ENCODE data around the gene ACOX3.
"Not testable (repeated sequence)": the region's sequence is repeated elsewhere in the genome, so short reads cannot be mapped to it uniquely, and the experiment has no call there.

The ACOX3 gene

GRCh38 chr4:8406887-8407286 lies 33.6 kb downstream of the ACOX3 start:
- not testable (repeated sequence) for DNase-seq (ENCODE audit: low read depth in 2 of 2)

DNA sequence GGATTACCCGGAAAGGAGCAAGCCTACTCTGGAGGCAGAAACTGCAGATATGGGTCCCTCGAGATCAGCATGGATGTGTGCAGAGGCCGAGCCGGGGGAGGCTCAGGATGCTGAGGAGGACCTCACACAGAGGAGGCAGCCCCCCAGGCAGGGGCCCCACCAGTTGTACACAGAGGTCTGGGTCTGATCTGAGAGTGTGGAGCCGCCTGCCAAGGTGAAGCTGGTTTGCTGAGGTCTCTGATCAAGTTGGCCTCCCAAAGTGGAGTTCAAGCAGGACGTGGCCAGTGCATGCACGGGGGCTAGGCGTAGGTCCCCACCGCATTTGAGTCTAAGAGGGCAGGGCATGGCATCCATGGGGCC lies 35.0 kb downstream of the ACOX3 start:
- DNase-seq (ENCODE audit: low read depth in 2 of 2) = no peak

- DNase-seq (ENCODE audit: low read depth in 2 of 2) = no peak
Observed at GRCh38 chr4:8404791-8405515, 35.6 kb downstream of the ACOX3 start.

- no peak for DNase-seq (ENCODE audit: low read depth in 2 of 2)
Observed at GRCh38 chr4:8403976-8404375, 36.5 kb downstream of the ACOX3 start.

GRCh38 chr4:8403173-8403753 lies 37.3 kb downstream of the ACOX3 start:
- no peak for DNase-seq (ENCODE audit: low read depth in 2 of 2)

DNA sequence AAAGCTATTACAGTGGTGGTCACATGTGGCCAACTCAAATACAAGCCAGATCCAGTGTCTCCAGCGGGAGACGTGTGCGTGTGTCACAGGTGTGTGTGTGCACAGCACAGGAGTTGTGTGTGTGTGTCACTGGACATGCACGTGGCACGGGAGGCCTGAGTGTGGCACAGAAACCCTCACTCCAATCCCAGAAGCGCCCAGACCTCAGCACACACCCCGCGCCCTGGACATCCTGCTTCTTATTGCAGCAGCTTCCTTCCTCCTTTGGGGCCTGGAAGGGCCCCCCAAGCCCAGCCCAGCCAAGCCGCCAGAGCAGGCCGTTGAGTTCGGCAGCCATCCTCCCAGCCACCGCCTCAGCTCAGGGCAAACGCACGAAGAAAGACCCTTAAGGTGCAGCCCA lies 37.9 kb downstream of the ACOX3 start:
- no peak for DNase-seq (ENCODE audit: low read depth in 2 of 2)

DNA sequence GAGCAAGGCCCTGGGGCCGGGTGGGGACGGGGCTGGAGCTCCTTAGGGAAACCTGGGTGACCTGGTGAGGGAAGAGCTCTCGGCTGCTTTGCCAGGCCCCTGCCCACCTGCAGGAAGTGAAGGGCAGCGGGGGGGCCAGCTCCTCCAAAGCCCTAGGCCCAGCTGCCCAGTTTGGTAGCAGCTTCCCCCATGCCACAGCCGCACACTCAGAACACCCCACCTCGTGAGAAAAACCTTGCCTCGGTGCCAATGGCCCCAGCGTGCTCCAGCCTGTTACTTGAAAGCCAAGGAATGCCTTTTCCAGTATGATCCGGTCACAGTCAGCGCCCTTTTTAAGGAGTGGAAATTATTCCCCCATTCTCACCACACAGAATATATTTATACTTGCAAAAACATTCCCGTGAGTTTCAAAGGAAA lies 38.3 kb downstream of the ACOX3 start:
- no peak for DNase-seq (ENCODE audit: low read depth in 2 of 2)

DNA sequence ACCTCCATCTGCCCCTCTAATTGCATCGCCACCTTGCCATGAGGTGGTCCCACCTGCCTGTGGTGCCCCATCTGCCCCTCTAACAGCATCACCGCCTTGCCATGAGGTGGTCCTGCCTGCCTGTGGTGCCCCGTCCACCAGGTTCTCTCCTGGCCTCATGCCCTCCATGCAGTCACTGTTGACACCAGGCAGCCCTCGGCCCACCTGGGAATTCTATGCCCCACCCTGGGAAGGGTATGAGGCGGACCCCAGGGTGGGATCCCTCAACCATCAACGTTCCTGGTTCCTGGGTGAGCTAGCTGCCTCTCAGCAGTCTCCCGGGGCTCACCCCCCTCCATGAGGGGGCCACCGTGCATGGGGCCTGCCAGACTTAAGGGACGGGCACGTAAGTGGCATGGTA lies 38.9 kb downstream of the ACOX3 start:
- no peak for DNase-seq (ENCODE audit: low read depth in 2 of 2)

DNA sequence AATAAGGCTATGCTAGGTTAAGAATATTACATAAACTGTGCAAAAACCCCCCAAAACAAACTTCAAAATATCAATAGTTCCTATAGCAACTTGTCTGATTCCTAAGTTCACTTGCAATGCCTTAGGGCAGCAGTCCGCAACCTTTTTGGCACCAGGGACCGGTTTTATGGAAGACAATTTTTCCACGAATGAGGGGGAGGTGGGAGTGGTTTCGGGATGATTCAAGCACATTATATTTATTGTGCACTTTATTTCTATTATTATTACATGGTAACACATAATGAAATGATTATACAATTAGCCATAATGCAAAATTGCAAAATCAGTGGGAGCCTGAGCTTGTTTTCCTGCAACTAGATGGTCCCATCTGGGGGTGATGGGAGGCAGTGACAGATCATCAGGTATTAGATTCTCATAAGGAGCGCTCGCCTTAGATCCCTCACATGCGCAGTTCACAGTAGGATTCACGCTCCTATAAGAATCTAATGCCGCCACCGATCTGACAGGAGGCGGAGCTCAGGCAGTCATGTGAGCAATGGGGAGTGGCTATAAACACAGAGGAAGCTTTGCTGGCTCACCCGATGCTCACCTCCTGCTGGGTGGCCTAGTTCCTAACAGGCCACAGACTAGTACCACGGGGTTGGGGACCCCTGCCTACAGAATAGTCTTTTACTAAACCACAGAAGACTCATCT lies 39.7 kb downstream of the ACOX3 start:
- no peak for DNase-seq (ENCODE audit: low read depth in 2 of 2)

DNA sequence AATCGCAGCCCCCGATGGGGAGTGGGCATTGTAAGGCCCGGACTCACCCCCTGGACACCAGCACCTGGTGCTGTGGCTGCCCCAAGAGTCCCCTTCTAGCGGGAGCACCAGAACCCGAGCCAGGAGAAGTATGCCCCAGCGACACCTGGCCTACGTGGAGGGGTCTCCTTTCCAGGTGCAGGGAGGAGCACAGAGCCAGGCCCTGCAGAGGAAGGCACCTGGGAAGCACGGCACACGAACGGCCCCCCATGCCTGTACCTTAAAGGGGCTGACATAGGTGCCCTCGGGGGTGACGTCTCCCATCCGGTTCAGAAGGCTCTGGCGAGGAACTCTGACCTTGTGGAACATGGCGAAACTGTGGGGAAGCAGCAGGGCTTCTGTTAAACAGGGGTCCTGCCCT lies 41.2 kb downstream of the ACOX3 start:
- no peak for DNase-seq (ENCODE audit: low read depth in 2 of 2)

GRCh38 chr4:8398347-8398746 lies 42.2 kb downstream of the ACOX3 start:
- no peak for DNase-seq (ENCODE audit: low read depth in 2 of 2)

DNA sequence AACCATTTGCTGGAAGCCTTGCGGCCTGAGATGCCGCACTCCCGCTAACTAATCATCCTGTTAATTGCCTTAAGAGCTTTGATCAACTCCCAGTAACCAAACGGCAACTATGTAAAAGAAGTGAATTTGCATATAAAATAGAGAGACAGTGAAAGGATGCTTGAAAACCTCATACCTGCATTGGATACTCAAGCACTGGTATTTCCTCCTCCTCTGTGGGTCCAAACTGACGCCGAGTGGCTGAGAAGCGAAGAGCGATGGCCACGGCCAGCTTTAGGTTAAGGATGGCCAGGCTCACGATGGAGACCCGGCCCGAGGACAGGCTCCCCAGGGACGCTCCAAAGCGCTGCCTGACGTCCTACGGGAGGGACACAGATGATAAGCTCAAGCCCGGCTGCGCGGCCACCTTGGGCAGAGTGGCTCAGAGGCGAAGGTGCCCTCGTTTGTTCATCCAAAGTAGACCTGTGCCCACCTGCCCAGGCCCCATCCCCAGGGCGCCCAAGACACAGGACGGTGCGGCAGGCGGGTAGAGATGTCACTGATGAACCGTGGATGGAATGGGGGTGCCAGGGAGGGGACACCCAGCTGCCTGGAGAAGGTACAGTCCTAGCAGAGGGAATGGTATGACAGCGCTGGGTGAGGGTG lies 43.6 kb downstream of the ACOX3 start:
- no peak for DNase-seq (ENCODE audit: low read depth in 2 of 2)

- DNase-seq (ENCODE audit: low read depth in 2 of 2) = no peak
Observed at GRCh38 chr4:8395504-8396296, 44.8 kb downstream of the ACOX3 start.

DNA sequence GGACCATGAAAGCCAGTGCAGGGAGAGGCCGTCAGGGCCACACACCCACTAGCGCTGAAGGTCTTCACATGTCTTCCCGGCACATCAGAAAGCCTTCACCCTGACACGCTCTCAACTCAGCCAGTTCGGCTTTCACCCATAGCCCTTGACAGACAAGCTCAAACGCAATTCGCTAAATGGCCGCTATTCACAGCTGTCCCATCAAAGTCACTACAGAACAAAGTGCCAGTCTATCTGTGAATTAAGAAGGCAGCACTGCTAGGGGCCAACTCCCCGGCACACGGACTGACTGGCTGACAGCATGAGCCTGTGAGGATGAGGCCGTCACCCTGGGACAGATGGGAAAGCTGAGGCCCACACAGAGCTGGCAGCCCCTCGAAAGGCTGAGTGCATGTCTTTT lies 45.7 kb downstream of the ACOX3 start:
- DNase-seq (ENCODE audit: low read depth in 2 of 2) = no peak

DNA sequence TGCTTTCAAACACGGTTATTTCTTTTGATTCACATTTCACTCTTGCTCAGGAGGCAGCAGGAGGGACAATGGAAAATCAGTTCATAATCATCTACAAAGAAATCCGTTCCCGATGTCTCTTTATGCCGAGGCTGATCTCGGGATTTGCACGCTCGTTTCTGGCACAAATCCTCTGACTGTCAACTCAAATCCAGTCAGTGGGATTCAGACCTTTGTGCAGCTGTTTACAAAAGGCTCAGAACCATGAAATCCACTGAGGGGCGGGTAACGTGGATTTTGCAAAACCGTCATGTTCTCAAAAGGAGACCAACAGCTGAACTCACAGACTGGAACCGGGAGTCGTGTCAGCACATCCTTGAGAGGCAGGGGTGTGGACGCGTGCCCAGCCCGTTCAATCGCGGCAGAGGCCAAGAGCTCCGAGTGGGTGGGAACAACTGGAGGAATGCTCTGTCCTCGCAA lies 46.4 kb downstream of the ACOX3 start:
- no peak for DNase-seq (ENCODE audit: low read depth in 2 of 2)

GRCh38 chr4:8393593-8394038 lies 46.9 kb downstream of the ACOX3 start:
- no peak for DNase-seq (ENCODE audit: low read depth in 2 of 2)

DNA sequence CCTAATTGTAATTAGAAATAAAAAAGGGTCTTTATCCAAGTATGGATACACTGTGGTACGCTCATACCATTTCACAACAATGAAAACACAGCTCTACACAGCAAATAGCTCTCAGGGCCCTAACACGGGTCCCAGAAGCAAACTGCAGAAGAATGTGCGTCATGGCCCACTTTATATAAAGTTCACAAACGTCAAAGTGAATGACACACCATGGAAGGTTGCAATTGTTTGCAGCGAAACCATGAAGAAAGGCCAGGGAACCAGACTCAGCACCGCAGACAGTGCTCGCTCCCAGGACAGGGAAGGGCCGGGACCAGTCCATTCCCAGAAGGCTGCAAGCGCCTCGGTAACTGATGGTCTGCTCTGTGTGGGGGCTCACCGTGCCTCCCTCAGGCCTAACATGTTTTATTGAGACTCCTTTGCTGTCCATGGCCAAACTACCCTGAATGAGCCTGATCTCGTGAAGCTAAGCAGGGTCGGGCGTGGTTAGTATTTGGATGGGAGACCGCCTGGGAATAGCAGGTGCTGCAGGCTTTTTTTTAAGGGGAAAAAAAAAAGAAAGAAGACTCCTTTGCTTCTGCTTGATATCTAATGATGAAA lies 47.8 kb downstream of the ACOX3 start:
- no peak for DNase-seq (ENCODE audit: low read depth in 2 of 2)

DNA sequence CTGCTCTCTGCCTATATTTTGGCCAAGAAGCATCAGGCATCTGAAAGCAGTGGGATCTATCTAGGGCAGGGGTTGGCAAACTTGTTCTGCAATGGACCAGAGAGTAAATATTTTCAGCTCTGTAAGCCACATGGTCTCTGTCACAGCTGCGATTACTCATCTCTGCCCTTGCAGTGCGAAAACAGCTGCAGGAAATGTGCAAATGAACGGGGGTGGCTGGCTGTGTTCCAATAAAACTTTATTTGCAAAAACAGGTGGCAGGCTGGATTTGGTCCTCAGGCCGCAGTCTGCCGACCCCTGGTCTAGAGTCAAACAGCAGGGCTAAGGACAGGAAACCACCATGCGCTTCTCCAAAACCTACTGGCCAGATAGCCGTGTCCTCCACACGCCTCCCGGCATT lies 48.6 kb downstream of the ACOX3 start:
- DNase-seq (ENCODE audit: low read depth in 2 of 2) = no peak

- no peak for DNase-seq (ENCODE audit: low read depth in 2 of 2)
Observed at GRCh38 chr4:8391071-8391470, 49.5 kb downstream of the ACOX3 start.

GRCh38 chr4:8390577-8390976 lies 49.9 kb downstream of the ACOX3 start:
- no peak for DNase-seq (ENCODE audit: low read depth in 2 of 2)

GRCh38 chr4:8388528-8388870 lies 52.0 kb downstream of the ACOX3 start:
- DNase-seq (ENCODE audit: low read depth in 2 of 2) = no peak

Measured in stimulated activated CD8-positive, alpha-beta memory T cell treated with anti-CD3 and anti-CD28 coated beads, Interleukin-15, amount 100 ng/mL, for 4 hours (primary cell).